Activated T-cell treated with anti-CD3 and anti-CD28 coated beads for 1 hour (primary cell): ENCODE data around the gene MALRD1.

Source experiments
- DNase-seq: peaks from one replicate; pipeline ENCODE4 v3.0.0-alpha.2; 2020; ENCODE audit warnings: low read depth

The MALRD1 gene

DNA sequence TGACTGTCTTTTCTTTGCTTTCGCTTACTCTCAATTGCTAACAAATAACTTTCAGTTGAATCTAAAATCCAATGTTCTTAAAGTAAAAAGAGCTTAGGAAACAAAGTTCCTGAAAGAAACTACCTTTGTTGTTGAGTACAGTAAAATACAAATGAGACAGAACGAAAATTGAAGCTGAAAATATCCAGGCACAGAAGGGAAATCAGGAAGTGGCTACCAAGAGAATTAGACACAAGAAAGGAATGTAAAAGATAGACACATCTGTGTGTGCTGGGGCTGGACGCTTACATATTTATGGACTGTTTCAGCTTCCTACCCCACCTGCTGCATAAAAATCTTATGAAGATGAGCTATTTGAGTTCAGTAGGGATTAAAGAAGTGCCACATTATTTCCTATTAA, 606.0 kb downstream of the MALRD1 start:
- DNase-seq: no peak

DNA sequence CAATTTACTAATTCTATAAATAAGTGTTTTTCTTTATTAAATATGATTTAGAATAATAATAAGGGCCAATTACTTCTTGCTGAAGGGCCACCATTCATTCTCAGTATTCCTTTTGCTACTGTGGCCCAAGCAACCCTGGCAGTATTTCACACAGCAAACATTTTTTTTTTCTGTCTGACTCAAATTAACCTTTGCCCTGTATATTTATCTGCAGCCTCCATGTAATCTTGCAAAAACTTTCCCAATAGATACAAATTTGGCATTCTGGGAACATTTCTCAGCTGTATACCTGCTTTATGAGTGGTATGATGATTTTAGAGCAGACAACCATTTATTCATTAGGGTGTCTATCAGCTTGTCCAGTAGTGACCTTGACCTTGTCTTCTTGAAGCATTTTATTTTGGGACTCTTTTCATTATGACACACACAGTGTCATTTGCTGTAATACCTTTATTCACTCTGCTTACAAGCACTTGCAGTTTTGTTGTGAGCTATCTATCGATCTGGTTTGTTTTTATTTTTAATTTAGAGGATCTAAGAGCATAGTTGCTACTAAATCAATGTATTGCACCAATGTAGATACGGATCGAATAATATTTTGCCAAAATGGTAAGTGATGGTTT, 607.9 kb downstream of the MALRD1 start:
- DNase-seq: no peak

DNA sequence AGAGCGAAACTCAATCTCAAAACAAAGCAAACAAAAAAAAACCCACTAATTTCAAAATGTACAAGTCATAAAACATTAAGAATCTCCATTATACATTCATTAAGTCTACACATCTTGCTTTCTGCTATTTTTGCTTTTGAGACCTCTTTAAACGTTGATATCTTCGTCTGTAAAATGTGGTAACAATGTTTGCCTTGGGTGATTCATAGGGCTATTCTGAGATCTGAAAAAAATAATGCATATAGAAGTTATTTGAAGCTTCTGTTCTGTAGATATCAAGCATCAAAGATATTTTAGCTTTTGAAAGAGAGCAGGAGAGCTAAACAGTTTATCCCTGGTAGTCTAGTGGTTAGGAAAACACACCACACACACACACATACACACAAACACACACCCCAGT, 609.5 kb downstream of the MALRD1 start:
- no peak for DNase-seq

DNA sequence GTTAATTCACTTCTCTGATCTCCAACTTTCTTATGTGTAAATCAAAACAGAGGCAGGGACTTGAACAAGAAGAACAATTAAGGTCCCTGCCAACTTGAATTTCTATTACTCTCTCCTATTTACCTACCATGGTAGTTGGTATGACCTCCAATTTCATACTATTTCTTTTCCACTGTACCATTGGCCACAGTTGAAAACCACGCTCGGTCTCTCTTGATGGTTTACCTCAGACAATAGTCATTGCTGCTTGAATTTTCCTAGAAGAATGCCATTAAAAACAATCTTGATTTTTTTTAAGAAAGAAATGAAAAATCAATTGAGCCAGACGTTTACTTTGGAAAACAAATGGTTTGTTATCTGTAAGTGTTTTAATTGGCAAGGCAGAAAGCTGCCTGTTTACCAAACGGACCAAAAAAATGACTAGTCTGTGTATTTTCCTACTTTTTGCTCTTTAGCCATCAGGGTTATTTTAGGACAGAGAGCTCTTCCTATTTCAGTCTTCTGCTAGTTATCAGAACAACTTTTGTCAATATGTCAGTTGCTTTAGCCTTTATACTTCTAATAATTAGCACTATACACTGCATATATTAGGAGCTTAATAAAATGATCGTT, 610.1 kb downstream of the MALRD1 start:
- DNase-seq: no peak

DNA sequence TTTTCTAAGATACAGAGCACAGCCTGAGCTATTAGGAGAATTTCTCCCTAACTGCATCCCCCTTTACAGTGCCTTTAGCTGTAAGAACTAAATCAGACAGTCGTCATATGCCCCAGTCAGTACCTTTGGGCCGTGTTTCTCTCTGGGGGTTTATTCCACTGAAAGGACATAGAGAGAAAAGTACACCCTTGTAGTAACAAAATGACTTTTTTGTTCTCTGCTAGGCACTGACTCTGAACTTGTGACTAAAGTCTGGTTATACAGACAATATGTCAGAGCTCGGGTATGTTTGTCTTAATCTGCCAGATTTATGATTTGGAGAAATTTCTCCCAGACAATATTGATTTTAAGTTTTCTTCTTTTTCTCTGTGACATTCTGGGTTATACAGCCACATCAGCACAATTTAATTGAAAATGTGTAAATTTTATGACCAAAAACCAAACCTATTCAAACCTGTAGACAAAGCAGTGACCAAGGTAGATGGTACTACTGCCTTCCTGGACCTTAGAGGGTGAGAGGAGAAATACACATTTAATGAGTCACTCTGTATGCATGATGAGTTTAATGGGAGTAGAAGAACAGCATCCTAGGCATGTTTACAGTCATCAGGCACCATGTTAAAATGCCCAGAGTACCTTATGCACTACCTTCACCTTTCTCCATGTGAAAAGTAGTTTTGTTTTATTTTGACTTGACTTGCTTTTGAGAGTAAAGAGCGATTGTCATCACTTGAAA, 611.5 kb downstream of the MALRD1 start:
- DNase-seq: no peak

DNA sequence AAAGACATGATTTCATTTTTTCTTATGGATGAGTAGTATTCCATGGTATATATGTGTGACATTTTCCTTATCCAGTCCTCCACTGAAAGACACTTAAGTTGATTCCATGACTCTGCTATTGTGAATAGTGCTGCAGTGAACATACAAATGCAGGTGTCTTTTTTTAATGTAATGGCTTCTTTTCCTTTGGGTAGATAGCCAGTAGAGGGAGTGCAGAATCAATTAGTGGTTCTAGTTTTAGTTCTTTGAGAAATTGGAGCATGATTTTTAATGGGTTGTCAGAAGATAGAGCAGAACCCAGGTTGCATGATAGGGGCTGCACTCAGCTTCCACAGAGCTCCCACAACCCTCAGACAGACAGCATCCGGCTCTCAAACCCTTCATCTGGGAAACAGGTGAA, 614.7 kb downstream of the MALRD1 start:
- no peak for DNase-seq

- DNase-seq: no peak
These were observed 619.5 kb downstream of the MALRD1 start for GRCh38 chr10:19668116-19668515.

GRCh38 chr10:19676063-19676462, 627.5 kb downstream of the MALRD1 start:
- DNase-seq: no peak

- DNase-seq: no peak
These were observed 634.8 kb downstream of the MALRD1 start for GRCh38 chr10:19683356-19683755.

GRCh38 chr10:19683960-19684359, 635.4 kb downstream of the MALRD1 start:
- DNase-seq: no peak

- DNase-seq: no peak
These were observed 639.7 kb downstream of the MALRD1 start for GRCh38 chr10:19688344-19688743.

DNA sequence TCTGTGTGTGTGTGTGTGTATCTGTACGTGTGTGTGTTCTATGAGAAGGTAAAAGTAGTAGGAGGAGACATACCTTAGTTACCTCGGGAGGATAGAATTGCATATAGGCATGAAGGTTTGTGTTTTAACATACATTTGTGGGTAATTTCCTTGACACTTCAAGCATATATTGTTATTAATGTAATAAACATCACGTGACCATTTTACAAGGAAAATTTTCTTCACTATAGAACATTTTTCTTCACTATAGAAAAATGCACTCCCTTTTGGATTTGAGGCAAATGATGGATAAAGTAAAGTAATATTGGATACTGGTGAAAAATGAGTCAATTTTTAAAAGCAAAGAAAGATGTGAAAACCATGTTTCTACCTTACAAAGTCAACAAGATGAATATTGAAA, 640.6 kb downstream of the MALRD1 start:
- DNase-seq: no peak

GRCh38 chr10:19699299-19699698, 650.7 kb downstream of the MALRD1 start:
- DNase-seq: no peak

- DNase-seq: no peak
These were observed 652.9 kb downstream of the MALRD1 start for GRCh38 chr10:19701427-19702052.

DNA sequence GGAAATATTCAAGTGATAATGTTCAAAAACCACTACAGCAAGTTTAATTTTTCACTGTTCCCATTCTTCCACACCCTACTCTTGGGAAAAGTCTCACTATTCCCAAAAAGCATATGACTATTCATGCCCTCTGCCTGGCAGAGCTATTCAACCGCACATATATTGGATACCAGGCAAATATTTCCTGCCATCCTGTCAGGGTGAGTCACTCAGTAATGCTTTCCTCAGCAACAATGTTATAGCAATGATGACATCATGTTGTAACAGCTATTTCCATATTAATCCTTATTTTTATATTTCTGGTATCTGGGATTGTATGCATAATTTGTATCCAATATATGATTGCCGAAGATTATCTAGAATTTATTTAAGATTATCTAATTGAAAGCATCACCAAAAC, 653.6 kb downstream of the MALRD1 start:
- no peak for DNase-seq

GRCh38 chr10:19704544-19704943, 655.9 kb downstream of the MALRD1 start:
- DNase-seq: no peak

DNA sequence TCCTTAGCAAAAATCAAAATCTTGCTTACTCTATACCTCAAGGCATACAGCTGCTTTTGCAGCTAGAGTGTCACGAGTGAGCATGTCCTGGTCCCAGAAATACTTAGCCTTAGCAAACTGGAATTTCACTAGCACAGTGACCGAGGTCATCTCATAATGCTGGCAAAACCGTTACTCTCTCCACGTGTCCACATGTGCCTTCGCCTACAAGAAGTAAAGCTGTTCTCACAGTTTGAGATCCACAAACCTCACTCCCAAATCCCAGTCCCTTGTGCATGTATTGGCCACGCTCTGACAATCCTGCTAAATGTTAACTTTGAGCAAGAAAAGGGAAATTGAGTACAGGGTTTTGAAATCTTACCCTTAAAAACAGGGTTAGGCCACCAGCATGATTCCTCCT, 656.6 kb downstream of the MALRD1 start:
- DNase-seq: no peak

- no peak for DNase-seq
These were observed 658.3 kb downstream of the MALRD1 start for GRCh38 chr10:19706904-19707303.

DNA sequence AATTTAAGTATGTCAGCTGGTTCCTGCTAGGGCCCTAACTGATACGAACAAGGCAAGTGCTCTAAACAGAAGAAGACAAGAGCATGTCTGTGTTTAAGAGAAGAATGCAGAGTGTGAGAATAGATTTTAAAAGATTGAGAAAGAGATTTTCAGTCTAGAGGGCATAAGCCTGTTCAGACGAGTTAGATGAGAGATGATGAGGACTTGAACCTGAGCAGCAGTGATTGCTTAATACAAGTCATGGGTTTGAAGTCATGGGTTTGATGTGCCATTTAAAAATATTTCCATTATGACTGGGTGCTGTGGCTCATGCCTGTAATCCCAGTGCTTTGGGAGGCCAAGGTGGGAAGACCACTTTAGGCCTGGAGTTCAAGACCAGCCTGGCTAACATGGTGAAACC, 658.8 kb downstream of the MALRD1 start:
- no peak for DNase-seq

DNA sequence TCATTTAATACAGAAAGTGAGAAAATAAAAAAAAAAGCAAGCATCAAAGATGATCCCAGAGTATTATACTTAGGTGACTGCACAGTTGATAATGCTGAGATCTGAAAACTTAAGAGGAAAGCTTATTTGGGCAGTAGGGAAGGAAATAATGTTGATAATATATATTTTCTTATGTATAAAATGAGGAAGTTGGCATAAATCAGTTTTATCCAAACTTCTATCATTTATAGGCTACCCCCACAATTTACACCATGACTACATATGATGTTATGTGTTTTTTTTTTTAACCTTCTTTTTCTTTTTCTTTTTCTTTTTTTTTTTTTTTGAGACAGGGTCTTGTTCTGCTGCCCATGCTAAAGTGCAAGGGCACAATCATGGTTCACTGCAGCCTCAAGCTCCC, 659.4 kb downstream of the MALRD1 start:
- DNase-seq: no peak

DNA sequence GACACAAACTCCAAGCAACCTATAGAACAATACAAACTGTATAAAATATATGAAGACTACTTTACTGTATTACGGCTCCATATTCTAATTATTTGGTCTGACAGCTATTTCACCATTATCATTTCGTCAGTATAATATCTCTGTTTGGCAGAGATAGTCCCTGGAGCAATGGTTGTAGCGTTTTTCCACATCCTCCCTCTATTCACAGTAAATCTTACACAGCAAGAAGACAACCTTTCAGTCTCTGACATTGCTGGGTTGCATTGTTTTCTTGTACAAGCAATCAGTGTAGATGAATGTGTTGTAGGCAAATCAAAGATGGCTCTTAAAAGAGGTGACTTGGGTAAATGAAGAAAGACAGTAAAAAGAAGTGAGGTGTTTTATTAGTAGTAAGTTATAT, 662.0 kb downstream of the MALRD1 start:
- DNase-seq: no peak

GRCh38 chr10:19713159-19713558, 664.6 kb downstream of the MALRD1 start:
- no peak for DNase-seq
